Stimulated activated CD4-positive, alpha-beta T cell treated with anti-CD3 and anti-CD28 coated beads, Interleukin-12 subunit alpha, Interleukin-12 subunit beta, amount 100 ng/mL, for 48 hours (primary cell): ENCODE results near the gene PDZD4.

Source experiments
- DNase-seq, 3 donors: peaks; one replicate each; pipeline ENCODE4 v3.0.0-alpha.2; 2020; ENCODE audit warnings: low read depth in 2 of 3, low spot score in 1 of 3

PDZD4 gene

GRCh38 chrX:153868576-153869472 lies 38.5 kb upstream of the PDZD4 start:
- no peak for DNase-seq

GRCh38 chrX:153867671-153868070 lies 37.3 kb upstream of the PDZD4 start:
- DNase-seq = no peak

GRCh38 chrX:153867139-153867538 lies 36.8 kb upstream of the PDZD4 start:
- DNase-seq = no peak

DNA sequence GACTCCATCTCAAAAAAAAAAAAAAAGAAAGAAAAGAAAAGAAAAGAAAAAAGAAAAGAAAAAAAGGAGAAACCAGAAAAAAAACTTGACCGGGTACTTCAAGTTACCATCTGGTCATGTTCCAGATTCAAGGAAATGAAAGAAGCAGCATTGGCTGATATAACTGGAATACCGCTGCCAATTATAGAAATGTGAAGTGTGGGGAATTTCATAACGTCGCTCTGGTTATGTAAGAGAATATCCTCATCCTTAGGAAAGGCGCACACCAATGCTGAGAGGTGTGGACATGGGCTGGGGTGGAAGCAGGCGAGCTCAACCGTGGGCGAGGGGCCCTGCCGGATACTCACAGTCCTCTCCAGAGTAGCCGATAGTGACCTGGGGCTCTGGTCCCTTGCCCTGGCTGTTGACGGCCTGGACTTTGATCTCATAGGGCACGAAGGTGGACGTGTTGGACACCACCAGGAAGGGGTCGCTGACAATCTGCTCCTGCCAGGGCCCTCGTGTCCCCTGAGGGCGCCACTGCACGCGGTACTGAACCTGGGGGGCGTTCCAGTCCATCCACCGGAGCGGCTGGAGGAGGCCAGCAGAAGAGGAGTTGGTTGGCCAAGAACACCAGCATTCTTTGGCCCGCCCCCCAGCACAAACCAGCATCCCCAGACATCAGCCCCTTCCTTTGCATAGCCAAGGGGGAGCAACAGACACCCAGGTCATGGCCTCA lies 36.1 kb upstream of the PDZD4 start:
- DNase-seq = no peak

GRCh38 chrX:153865685-153866084 lies 35.3 kb upstream of the PDZD4 start:
- DNase-seq = no peak

DNA sequence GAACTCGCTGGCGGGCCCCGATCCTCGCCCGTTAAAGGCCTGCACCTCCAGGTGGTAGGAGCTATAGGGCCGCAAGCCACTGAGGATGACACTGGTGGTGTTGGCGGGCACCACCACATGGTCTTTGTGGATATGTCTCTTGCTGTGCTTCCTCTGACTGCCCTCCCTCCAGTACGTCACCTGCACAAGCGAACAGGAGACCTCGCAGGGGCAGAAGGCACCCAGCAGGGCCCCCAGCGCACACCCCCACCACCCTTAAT lies 34.9 kb upstream of the PDZD4 start:
- DNase-seq = no peak

- no peak for DNase-seq
Observed at GRCh38 chrX:153864561-153865320, 34.4 kb upstream of the PDZD4 start.

DNA sequence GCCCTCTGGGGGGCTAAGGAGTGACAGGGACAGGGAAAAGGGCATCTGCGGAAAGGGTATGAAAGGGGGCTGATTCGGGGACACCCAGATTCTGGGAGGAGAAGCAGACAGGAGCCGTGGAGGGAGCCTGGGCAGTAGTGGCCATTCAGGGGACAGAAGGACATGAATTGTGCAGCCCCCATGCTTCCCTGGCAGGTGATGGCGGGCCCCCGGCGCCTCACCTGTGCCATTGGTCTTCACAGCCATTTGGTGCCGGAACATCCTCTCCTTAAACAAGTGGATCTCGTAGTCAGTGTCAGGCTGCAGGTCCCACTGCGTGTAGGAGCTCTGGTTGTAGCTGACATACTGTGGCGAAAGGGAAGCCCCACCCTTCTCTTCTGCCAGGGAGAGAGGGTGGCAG lies 33.8 kb upstream of the PDZD4 start:
- DNase-seq = no peak

- no peak for DNase-seq
Observed at GRCh38 chrX:153863251-153863991, 33.1 kb upstream of the PDZD4 start.

DNA sequence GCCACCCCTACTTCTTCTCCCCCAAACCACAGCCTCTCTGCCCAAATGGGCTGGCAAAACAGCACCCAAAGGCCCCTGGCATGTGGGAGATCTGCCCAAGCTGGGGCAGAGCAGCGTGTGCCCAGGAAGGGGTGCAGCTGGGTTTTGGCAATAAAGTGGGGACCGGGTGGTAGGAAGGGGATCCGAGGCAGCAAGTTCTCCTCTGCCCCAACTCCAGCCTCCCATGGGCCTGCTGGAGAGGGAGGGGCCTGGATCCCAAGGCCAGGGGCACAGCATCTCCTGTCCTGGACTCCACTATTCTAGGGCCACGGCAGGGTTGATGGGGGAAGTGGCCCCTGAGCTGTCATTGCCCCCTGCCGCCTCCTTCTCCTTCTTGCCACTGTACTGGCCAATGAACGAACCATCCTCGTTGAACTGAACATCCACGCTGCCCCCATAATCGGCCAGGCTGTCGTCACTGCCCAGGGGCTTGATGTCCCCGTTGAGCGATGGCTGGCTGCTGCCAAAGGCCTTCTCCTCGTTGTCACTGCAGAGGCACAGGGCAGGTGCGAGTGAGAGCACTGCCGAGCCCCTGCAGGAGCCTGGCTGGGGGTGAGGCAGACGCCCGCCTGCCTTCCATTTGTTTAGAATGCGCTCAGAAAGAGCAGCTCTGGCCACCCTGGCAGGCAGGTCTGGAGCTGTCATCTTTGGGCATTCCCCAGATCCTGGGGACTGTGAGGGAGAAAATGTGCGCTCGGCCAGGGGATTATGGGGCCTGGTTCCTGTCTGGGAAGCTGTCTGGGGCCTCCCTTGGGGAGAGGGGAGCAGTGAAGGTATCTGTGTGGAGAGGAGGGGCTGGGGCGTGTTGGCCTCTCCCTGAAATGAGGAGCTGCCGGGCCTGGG lies 32.3 kb upstream of the PDZD4 start:
- DNase-seq = no peak

DNA sequence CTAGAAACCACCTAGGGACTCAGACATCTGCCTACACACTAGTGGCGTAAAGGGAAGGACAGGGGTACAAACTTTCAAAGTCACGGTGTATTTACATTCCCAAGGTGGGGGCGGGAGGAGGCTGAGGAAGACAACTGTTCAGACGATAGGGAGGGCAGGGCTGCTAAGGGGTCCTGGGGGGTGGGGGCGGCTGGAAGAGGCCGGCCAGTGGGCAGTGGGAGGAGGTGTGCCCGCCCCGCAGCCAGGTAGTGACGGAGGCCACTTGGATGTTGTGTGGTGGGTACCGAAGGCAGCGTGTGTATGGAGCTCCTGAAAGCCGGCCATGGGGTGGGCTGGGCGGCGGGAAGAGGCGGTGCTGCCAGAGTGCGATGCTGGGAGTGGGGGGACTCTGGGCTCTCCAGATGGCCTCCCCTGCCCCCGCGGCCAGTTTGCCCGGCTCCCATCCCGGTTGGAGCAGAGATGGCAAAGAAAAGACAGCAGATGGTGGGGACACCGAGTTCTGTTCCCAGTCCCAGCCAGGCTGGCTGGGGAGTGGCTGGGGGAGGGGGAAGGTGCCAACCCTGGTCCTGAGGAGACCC lies 31.5 kb upstream of the PDZD4 start:
- DNase-seq = no peak

- DNase-seq = no peak
Observed at GRCh38 chrX:153861151-153861550, 30.8 kb upstream of the PDZD4 start.

DNA sequence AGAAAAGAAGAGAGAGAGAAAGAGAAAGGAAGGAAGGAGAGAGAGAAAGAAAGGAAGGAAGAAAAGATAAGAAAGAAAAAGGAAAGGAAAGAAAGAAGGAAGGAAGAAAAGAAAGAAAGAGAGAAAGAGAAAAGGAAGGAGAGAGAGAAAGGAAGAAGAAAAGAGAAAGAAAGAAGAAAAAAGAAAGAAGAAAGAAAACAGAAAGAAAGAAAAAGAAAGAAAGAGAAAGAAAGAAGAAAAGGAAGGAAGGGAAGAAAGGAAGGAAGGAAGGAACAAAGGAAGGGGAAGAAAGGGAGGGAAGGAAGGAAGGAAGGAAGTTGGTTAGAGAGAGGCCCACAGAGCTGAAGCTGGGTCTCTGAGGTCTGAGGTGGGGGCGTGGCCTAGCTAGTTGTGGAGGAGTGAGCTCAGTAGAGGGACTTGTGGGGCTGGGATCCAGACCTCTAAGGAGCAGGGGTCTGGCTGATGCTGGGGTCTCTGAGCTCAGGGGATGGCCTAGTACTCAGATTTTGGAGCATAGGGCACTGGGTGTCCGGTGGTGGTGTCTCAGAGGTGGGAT lies 27.1 kb upstream of the PDZD4 start:
- DNase-seq = no peak

DNA sequence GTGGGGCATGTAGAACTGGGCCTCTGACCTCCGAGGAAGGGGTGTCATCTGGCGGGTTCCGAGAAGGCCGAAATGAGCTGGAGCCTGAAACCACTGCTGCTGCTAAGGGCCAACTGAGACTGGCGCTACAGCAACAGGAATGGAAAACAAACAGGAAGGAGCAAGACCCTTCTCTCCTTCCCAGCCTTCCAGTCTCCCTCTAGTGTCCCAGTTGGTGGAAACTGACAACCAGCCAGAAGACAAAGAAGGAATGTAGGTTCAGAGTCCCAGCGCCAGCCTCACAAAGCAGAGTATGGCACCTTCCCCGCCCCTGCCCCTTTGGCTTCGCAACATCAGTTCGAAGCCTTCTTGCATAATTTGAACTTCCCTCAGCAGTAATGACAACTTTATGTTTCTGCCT lies 24.4 kb upstream of the PDZD4 start:
- DNase-seq = no peak

- DNase-seq = no peak
Observed at GRCh38 chrX:153853902-153854267, 23.5 kb upstream of the PDZD4 start.

DNA sequence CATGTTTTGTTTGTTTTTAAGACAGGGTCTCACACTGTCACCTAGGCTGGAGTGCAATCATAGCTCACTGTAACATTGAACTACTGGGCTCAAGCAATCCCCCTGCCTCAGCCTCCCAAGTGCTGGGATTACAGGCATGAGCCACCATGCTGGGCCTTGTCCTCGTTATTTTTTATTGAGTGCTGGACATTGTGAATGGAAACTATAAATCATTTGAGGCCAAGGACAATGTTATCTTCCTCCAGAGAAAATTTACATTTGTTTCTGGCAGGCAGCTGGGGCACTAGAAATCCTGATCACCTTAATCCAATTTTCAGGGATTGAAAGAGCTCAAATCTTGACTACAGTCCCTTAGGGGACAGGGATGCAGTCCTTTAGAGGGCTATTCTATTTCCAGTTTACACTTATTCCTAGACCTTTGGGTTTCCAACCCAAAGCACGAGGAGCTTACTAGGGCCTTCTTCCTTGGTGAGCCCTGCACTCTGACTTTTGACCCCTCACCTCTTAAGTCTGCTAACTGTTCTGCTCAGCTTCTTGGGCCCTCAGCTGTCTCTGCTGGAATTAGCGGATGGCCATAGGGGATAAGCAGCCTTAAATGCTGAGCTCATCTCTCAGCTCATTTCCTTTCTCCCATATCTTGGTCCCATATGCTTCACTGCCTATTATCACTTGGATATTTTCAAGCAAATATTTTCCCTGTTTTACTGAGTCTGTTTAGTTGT lies 23.0 kb upstream of the PDZD4 start:
- no peak for DNase-seq

GRCh38 chrX:153851981-153852380 lies 21.6 kb upstream of the PDZD4 start:
- no peak for DNase-seq

GRCh38 chrX:153848325-153848724 lies 18.0 kb upstream of the PDZD4 start:
- DNase-seq = no peak

DNA sequence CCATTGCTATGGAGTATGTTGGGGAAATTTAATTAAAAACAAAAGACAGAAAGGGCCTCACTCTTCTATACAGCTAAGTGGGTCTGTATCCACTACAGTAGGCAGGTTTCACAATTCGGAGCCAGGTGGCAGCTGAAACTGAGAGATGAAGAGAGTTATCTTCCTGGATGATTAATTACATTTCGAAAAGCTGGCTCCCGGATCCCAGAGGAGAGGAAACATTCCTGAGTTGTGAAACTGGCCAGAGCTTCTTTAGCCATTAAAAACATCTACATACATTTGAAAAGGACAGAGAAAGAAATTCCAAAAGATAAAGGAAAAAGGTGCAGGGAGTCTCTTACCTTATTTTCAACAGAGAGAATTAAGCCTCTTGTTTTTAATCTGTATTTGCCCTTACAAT lies 15.5 kb upstream of the PDZD4 start:
- no peak for DNase-seq
